ENCODE measurements around the gene POLRMT.

- TF ChIP-seq SP1 (IDR thresholded peaks at IDR 0.05) (no peak), CTBP1 (IDR thresholded peaks at IDR 0.05; ENCODE audit: borderline replicate concordance) (no peak), SUZ12 (IDR thresholded peaks at IDR 0.05) (no peak), FOXM1 (IDR thresholded peaks at IDR 0.05; ENCODE audit: borderline replicate concordance) (no peak), NFRKB (IDR thresholded peaks at IDR 0.05) (no peak), TARDBP (IDR thresholded peaks at IDR 0.05) (no peak), HDGF (IDR thresholded peaks at IDR 0.05; ENCODE audit: borderline replicate concordance) (no peak)
These were observed 32.0 kb downstream of the POLRMT start for GRCh38 chr19:601310-601709.

All from HEK293T (cell line).